GM21423 (cell line): Measurements from ENCODE around the gene PTPRG.

ENCODE experiments used
- ATAC-seq: cut with Tn5 transposase; IDR thresholded peaks from one replicate; pipeline ENCODE4 v1.9.1; 2021; ENCODE audit warnings: mild to moderate bottlenecking, moderate library complexity; ENCODE audit not compliant: unreplicated experiment

Gene PTPRG

GRCh38 chr3:62277450-62277849 lies 716.1 kb downstream of the PTPRG start:
- no peak for ATAC-seq

- ATAC-seq: no peak
These were observed 716.6 kb downstream of the PTPRG start for GRCh38 chr3:62277986-62278385.

- ATAC-seq: no peak
These were observed 720.4 kb downstream of the PTPRG start for GRCh38 chr3:62281726-62282125.

GRCh38 chr3:62284442-62284841 lies 723.1 kb downstream of the PTPRG start:
- ATAC-seq: no peak

- ATAC-seq: no peak
These were observed 726.1 kb downstream of the PTPRG start for GRCh38 chr3:62287392-62287927.

- no peak for ATAC-seq
These were observed 728.6 kb downstream of the PTPRG start for GRCh38 chr3:62289922-62290321.

- ATAC-seq: no peak
These were observed 731.8 kb downstream of the PTPRG start for GRCh38 chr3:62293051-62293780.

- no peak for ATAC-seq
These were observed 734.2 kb downstream of the PTPRG start for GRCh38 chr3:62295571-62295970.

GRCh38 chr3:62300617-62301016 lies 739.2 kb downstream of the PTPRG start:
- ATAC-seq: no peak

- ATAC-seq: no peak
These were observed 750.8 kb downstream of the PTPRG start for GRCh38 chr3:62312201-62312600.

- no peak for ATAC-seq
These were observed 755.2 kb downstream of the PTPRG start for GRCh38 chr3:62316525-62316924.

- ATAC-seq: no peak
These were observed 757.0 kb downstream of the PTPRG start for GRCh38 chr3:62318365-62318751.

- peak; percentile 98 for ATAC-seq
These were observed 757.6 kb downstream of the PTPRG start for GRCh38 chr3:62318752-62319569.

GRCh38 chr3:62319570-62320243 lies 758.3 kb downstream of the PTPRG start:
- no peak for ATAC-seq

- ATAC-seq: no peak
These were observed 761.9 kb downstream of the PTPRG start for GRCh38 chr3:62323241-62323640.

- ATAC-seq: no peak
These were observed 764.5 kb downstream of the PTPRG start for GRCh38 chr3:62325896-62326295.

- no peak for ATAC-seq
These were observed 768.6 kb downstream of the PTPRG start for GRCh38 chr3:62329971-62330370.

GRCh38 chr3:62332017-62332416 lies 770.6 kb downstream of the PTPRG start:
- peak; percentile 60 for ATAC-seq

GRCh38 chr3:62332835-62333244 lies 771.5 kb downstream of the PTPRG start:
- ATAC-seq: no peak

- no peak for ATAC-seq
These were observed 773.8 kb downstream of the PTPRG start for GRCh38 chr3:62335196-62335595.

- no peak for ATAC-seq
These were observed 782.4 kb downstream of the PTPRG start for GRCh38 chr3:62343755-62344154.
